Vagina (tissue), 2 donors: ENCODE measurements around the gene ZCWPW1.

Source experiments
- POLR2A ChIP-seq, 2 donors: fragments of 450-650 bp; IDR thresholded peaks; one replicate each; pipeline ENCODE4 v1.6.1; 2017; ENCODE audit warnings: antibody characterized with exemption in 2 of 2, mild to moderate bottlenecking in 2 of 2, moderate library complexity in 2 of 2
- TF ChIP-seq, protein P1 (sequence below), 3 experiments: fragments of 450-650 bp in 2 of 3; fragments of 200-600 bp in 1 of 3; sonication (generic) in 1 of 3; IDR thresholded peaks; one replicate each; pipeline ENCODE4 v1.5.1; 2017 to 2019; ENCODE audit warnings: antibody characterized with exemption in 3 of 3, mild to moderate bottlenecking in 2 of 3, moderate library complexity in 2 of 3

DNA sequence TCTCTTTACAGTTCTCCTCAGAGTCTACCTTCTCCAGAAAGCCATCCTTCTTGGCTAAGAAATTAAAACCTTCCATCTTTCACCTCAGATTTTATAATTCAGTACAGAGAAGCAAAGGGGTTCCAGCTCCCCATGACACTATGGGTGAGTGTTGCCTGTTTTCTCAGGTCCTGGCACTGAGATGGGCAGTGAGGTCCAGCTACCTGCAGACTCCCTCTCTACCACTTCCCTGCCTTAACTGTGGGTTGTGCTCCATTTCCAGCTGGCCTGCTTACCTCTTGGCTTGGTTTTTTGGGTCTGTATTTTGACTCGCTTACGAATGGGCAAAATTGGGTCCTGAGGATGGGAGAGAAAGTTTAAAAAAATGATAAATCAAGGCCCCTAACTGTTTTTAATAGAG lies 26.3 kb downstream of the ZCWPW1 start:
- TF ChIP-seq, protein P1, sequence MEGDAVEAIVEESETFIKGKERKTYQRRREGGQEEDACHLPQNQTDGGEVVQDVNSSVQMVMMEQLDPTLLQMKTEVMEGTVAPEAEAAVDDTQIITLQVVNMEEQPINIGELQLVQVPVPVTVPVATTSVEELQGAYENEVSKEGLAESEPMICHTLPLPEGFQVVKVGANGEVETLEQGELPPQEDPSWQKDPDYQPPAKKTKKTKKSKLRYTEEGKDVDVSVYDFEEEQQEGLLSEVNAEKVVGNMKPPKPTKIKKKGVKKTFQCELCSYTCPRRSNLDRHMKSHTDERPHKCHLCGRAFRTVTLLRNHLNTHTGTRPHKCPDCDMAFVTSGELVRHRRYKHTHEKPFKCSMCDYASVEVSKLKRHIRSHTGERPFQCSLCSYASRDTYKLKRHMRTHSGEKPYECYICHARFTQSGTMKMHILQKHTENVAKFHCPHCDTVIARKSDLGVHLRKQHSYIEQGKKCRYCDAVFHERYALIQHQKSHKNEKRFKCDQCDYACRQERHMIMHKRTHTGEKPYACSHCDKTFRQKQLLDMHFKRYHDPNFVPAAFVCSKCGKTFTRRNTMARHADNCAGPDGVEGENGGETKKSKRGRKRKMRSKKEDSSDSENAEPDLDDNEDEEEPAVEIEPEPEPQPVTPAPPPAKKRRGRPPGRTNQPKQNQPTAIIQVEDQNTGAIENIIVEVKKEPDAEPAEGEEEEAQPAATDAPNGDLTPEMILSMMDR (IDR thresholded peaks at IDR 0.05) = no peak
- TF ChIP-seq POLR2A (IDR thresholded peaks at IDR 0.05) = no peak
